NCI-H1930 (cell line): ENCODE measurements around the gene ATP2A1.
"Not testable (repeated sequence)": the region's sequence is repeated elsewhere in the genome, so short reads cannot be mapped to it uniquely, and the experiment has no call there.

Experiments
- DNase-seq, 2 experiments: peaks; one replicate each; lab custom pipeline; 2025; lab: John Stamatoyannopoulos, UW

ATP2A1 gene

DNA sequence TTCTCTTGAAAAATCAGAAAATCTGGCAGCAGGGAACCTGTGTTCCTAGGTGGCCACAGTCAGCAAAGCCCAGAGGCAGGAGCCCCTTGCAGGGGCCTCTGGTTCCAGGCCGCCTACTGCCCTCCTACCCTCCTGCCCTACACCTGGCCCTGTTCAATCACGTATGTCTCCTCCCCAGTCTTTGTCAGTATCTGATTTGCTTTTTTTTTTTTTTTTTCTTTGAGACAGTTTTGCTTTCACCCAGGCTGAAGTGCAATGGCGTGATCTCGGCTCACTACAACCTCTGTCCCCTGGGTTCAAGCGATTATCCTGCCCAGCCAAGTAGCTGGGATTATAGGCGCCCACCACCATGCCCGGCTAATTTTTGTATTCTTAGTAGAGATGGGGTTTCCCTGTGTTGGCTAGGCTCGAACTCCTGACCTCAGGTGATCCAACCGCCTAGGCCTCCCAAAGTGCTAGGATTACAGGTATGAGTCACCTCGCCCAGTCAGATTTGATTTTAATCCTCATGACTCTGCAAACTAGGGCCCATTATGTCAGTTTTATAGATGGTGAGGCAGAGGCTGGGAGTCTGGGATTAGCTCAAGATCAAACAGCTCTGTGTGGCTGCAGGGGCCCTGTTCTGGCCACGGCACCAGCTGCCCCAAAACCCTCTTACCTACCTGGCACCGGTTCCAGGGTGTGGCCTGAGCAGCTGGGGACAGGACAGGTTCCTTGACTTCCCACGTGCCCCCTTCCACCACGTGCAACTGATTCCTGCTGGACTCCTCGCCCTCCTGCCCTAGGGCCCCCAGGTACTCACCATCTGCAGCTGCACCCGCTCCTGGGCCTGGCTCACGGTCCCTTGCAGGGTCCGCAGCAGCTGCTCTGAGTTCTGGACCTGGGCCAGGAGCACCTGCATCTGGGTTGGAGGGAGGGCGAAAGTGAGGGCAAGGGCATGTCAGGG lies 32.1 kb downstream of the ATP2A1 start:
- DNase-seq, result no peak

- no peak for DNase-seq
These were observed 34.3 kb downstream of the ATP2A1 start for GRCh38 chr16:28912558-28912957.

DNA sequence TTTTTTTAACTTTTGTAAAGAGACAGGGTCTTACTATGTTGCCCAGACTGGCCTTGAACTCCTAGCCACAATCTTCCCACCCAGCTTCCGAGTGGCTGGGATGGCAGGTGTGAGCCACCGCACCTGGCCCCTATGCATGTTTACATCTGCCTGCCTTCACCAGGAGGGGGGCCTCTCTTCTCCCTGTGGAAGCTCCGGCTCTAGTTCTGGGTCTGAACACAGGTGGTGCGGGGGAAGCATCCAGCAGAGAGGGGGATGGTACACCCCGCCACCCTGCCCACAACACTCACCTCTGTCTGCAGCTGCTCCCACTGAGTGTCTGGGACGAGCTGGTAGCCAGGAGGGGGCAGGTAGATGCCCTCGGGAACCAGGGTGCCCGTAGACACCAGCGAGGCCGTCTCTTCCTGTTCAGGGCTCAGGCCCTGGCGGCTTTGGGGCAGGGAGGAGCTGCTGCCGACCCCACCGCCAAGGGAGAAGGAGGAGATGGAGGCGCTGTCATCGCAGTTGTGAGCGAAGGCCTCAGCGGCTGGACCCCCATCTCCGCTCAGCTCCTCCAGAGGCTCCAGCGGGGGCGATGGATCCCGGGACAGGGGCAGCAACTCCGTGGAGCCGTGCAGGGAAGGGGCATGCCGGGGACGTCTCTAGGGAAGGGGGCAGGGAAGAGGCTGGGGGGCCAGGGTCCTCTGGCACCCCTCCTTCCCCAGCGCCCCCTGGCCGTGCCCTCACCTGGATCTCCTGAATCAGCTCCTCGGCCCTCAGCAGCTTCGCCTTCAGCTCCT lies 35.8 kb downstream of the ATP2A1 start:
- DNase-seq, result no peak

DNA sequence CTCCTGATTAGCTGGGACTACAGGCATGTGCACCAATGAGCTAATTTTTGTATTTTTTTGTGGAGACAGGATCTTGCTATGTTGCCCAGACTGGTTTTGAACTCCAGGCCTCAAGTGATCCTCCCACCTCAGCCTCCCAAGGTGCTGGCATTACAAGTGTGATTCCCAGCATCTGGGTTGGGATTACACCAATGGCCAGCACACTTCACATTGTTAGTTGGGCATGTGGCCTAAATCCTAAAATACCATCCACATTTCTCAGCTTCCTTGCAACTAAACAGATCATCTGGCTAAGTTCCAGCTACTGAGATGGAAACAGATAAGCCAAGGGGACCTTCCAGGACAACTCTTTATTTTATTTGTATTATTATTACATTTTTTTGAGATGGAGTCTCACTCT lies 36.9 kb downstream of the ATP2A1 start:
- DNase-seq, result no peak

GRCh38 chr16:28917095-28917494 lies 38.8 kb downstream of the ATP2A1 start:
- DNase-seq, result no peak

DNA sequence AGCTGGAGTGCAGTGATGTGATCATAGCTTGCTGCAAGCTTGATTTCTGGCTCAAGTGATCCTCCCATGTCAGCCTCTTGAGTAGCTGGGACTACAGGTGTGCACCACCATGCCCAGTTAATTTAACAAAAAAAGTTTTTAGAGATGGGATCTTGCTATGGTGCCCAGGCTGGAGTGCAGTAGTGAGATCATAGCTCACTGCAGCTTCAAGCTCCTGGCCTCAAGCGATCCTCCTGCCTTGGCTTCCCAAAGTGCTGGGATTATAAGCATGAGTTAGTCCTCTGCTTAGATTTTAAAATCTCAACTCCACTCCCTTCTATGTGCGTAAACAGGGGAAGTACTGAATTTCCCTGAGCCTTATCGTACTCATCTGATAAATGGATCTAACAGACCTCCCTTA lies 40.4 kb downstream of the ATP2A1 start:
- DNase-seq, result no peak

GRCh38 chr16:28923231-28923587 lies 44.9 kb downstream of the ATP2A1 start:
- DNase-seq, result no peak

GRCh38 chr16:28923652-28924398 lies 45.5 kb downstream of the ATP2A1 start:
- no peak for DNase-seq

DNA sequence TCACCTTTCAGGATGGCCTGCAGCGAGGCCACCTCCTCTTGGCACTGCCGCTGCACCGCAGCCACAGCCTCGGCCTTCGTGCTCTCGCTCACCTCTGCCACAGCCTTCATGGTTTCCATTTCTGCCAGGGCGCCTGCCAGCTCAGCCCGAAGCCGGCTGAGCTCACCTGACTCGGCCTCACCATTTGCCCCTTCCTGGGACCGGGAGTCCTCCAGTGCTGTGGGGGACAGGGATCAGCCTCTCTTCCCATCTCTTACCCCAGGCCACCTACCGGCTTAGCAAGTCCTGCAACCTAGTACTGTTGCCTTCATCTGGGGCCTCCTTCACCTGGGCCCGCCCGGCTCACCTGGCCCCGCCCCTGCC lies 46.1 kb downstream of the ATP2A1 start:
- no peak for DNase-seq

GRCh38 chr16:28924762-28925385 lies 46.6 kb downstream of the ATP2A1 start, which contains the start of gene RABEP2:
TSS of gene RABEP2 (minus strand) at chr16:28925238. CDS start at chr16:28925163, 75 bp downstream.
- DNase-seq, result peak; percentile 94 to 97

- peak in 1 of 2 experiments; percentile 68 for DNase-seq
These were observed 47.3 kb downstream of the ATP2A1 start for GRCh38 chr16:28925386-28926228.

GRCh38 chr16:28926284-28926683 lies 48.0 kb downstream of the ATP2A1 start:
- not testable (repeated sequence) for DNase-seq

GRCh38 chr16:28927815-28928214 lies 49.5 kb downstream of the ATP2A1 start:
- no peak for DNase-seq

DNA sequence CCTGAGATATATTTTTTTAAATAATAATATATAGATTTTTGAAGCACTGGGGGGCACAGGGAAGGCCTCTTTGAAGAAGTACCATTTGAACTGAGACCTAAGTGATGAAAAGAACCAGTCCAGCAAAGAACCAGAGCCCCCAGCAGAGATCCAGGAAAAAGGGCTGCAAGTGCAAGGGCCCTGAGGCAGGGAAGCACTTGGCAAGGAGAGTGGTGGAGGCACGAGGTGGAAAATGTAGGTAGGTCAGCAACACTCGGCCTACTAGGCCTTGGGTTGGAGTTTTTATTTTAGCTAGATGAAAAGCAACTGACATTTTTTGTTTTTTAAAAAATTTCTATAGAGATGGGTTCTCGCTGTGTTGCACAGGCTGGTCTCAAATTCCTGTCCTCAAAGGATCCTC lies 51.9 kb downstream of the ATP2A1 start:
- DNase-seq, result no peak

DNA sequence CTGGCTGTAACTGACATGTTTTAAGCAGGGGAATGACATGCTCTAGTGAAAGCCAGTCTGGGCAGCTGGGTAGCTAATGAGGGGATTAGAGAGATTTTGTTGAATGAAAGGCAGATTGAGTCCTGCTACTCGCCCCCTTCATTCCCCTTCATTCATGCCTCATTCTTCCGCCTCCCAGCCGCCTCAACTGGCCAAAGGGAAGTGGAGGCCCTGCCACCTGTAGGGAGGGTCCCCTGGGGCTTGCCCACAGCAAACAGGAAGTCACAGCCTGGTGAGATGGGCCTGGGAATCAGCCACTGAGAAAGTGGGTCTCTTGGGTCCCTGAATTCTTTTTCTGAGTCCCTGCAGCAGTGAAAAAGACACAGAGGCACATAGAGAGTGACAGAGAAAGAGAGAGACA lies 52.4 kb downstream of the ATP2A1 start:
- DNase-seq, result no peak

DNA sequence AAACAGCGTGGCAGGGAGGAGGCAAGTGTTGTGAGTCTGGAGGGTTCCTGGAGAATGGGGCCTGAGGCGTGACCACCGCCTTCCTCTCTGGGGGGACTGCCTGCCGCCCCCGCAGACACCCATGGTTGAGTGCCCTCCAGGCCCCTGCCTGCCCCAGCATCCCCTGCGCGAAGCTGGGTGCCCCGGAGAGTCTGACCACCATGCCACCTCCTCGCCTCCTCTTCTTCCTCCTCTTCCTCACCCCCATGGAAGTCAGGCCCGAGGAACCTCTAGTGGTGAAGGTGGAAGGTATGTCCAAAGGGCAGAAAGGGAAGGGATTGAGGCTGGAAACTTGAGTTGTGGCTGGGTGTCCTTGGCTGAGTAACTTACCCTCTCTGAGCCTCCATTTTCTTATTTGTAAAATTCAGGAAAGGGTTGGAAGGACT lies 53.5 kb downstream of the ATP2A1 start, which contains the start of gene CD19:
CD19 (plus strand) TSS at position 171 of the 425 bp plus-strand sequence; CDS start at position 201, 30 bp downstream.
- no peak for DNase-seq

DNA sequence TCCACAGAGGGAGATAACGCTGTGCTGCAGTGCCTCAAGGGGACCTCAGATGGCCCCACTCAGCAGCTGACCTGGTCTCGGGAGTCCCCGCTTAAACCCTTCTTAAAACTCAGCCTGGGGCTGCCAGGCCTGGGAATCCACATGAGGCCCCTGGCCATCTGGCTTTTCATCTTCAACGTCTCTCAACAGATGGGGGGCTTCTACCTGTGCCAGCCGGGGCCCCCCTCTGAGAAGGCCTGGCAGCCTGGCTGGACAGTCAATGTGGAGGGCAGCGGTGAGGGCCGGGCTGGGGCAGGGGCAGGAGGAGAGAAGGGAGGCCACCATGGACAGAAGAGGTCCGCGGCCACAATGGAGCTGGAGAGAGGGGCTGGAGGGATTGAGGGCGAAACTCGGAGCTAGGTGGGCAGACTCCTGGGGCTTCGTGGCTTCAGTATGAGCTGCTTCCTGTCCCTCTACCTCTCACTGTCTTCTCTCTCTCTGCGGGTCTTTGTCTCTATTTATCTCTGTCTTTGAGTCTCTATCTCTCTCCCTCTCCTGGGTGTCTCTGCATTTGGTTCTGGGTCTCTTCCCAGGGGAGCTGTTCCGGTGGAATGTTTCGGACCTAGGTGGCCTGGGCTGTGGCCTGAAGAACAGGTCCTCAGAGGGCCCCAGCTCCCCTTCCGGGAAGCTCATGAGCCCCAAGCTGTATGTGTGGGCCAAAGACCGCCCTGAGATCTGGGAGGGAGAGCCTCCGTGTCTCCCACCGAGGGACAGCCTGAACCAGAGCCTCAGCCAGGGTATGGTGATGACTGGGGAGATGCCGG lies 54.3 kb downstream of the ATP2A1 start:
- no peak for DNase-seq

DNA sequence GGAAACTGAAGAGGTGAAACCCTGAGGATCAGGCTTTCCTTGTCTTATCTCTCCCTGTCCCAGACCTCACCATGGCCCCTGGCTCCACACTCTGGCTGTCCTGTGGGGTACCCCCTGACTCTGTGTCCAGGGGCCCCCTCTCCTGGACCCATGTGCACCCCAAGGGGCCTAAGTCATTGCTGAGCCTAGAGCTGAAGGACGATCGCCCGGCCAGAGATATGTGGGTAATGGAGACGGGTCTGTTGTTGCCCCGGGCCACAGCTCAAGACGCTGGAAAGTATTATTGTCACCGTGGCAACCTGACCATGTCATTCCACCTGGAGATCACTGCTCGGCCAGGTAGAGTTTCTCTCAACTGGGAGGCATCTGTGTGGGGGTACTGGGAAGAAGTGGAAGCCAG lies 54.9 kb downstream of the ATP2A1 start:
- DNase-seq, result no peak

GRCh38 chr16:28935346-28935745 lies 57.1 kb downstream of the ATP2A1 start:
- no peak for DNase-seq
